GM19328 (cell line): ENCODE data around the gene MOGAT1.
"Not testable (repeated sequence)": the region's sequence is repeated elsewhere in the genome, so short reads cannot be mapped to it uniquely, and the experiment has no call there.

ENCODE experiments used
- ATAC-seq: cut with Tn5 transposase; IDR thresholded peaks from one replicate; pipeline ENCODE4 v1.9.1; 2021; ENCODE audit warnings: mild to moderate bottlenecking, moderate library complexity; ENCODE audit not compliant: unreplicated experiment

MOGAT1 gene

DNA sequence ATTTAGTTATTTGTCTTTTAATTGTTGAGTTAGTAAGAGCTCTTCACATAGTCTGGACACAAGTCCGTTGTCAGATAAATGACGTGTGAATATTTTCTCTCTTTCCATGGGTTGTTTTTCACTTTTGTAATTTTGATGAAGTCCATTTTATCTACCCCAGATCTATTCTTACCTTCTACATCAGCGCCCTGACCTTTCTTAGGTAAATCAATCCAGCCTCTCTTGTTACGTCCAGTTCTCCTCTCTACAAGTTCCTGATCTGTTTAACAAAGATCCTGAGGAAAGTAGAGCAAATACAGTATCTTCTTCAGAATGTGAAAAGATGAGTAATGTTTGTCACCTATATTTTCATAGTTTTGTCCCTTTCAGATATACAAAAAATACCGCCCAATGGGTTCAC lies 66.9 kb downstream of the MOGAT1 start:
- no peak for ATAC-seq

DNA sequence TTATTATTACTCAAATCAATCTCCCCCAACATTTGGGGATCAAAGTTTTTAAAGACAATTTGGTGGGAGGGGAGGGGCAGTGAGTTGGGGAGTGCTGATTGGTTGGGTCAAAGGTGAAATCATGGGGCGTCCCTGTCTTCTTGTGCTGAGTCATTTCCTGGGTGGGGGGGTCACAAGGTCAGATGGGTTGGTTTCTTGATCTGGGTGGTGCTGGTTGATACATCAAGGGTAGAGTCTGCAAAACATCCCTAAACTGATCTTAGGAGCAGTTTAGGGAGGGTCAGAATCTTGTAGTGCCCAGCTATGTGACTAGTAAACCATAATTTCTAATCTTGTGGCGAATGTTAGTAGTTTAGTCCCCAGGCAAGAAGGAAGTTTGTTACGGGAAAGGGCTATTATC lies 67.4 kb downstream of the MOGAT1 start:
- ATAC-seq, result no peak

DNA sequence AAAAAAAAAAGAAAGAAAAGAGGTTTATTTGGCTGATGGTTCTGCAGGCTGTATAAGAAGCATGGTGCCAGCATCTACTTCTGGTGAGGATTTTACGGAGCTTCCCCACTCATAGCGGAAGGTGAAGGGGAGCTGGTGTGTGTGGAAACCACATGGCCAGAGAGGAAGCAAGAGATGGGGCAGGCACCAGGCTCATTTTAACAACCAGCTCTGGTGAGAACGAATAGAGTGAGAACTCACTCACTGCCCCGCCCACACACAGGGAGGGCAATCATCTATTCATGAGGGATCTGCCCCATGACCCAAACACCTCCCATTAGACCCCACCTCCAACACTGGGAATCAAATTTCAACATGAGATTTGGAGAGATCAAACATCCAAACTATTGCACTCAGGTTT lies 68.5 kb downstream of the MOGAT1 start:
- ATAC-seq, result no peak

DNA sequence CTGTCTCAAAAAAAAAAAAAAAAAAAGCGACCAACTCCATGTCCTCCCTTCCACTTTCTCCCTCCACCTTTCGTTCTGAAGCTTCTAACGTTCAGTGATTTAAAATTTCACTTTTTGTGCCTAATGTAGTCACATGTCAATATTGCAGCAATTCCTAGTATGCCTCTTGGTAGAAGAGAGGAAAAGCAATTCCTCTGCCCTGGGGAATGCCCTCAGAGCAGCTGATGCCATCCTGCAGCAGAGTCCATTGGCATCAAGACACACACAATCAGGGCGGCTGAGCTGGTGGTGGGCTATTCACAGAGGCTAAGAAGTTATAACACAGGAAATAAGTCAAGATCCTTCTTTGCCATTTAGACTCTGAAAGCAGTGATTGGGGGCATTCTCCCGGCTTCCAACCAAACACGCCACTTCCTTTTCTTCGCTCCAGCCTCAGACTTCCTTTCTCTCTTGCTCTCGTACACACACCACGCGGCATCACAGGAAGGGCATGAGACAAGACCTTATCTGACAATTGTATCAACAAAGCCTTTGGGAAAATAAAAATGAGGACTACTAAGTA lies 71.9 kb downstream of the MOGAT1 start:
- ATAC-seq, result no peak

DNA sequence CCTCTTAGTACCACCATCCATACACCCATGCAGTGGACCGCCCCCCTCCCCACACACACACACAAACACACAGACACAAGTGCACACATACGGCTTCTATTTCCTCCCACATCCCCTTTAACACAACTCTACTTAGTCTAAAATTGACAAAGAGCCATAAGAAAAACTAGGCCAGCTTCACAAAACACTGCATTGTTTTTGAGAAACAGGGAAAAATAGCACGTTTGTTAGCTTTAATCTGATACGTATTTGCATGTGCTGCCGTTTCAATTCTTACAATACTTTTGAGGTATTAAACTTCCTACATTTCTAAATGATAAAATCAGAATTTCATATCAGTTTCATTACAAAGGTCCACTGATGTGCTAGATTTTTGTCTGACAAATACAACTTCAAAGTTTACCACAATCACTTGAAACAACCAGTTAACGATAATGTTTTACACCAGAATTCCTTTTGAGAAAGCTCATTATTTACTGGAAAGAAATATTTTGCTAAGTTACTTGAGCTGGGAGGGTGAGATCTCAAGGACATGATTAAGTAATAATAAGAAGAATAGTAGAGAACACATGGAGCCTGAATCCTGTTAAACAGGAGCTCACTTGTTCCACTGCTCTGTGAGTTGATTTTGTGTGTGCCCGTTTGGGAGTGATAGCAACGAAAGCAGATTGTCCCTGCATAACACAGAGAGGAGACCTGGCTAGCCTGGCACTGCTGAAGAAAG lies 74.5 kb downstream of the MOGAT1 start:
- no peak for ATAC-seq

DNA sequence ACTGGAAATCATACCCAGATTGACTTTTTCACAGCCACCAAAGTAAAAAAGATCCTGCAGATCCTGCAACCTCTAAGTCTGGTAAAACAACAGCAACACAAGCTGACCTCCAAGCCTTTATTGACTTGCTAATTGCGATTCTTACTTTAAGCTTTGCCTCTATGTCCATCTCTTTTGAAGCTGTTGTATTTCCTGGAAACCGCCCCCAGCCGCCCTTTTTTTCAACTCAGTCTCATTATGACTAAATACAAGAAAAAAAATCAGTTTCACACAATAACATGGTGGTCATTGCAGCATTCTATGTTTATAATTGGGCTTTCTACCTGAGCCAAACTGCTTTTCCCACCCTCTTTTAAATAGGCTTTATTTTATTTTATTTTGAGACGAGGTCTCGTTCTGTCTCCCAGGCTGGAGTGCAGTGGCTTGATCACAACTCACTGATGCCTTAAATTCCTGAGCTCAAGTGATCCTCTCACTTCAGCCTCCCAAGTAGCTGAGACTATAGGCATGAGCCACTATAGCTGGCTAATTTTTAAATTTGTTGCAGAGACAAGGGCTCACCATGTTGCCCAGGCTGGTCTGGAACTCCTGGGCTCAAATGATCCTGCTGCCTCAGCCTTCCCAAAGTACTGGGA lies 76.2 kb downstream of the MOGAT1 start:
- no peak for ATAC-seq

DNA sequence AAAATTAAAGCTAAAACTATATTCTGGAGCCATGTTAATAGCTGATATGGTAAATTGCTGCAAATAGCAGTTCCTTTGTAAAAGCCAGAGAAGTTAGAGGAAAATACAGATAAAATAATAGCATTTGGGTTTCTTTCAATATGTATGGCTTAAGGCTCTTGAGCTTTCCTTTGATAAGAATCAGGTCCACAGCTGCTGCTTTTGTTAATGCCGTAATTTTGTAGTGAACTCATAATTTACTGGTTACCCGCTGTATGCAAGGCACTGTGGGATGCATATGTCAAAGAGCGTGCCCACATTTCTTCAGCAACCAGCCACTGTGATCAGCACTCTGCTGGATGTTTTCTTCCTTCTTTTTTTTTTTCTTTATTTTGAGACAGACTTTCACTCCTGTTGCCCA lies 79.1 kb downstream of the MOGAT1 start:
- ATAC-seq, result no peak

DNA sequence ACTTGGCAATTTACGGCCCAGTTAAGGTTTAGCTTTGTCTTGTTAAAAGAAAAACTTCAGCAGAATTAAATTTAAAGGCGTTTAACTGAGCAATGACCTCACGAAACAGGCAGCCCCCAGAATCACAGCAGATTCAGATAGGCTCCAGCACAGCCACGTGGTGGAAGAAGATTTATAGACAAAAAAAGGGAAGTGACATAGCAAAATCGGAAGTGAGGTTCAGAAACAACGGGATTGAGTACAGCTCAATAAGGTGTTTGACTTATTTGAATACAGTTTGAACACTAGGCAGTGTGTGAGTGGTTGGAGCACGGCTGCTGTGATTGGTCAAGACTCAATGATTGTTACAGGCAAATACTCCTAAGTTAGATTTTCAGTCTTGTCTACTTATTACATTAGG lies 79.8 kb downstream of the MOGAT1 start:
- no peak for ATAC-seq

DNA sequence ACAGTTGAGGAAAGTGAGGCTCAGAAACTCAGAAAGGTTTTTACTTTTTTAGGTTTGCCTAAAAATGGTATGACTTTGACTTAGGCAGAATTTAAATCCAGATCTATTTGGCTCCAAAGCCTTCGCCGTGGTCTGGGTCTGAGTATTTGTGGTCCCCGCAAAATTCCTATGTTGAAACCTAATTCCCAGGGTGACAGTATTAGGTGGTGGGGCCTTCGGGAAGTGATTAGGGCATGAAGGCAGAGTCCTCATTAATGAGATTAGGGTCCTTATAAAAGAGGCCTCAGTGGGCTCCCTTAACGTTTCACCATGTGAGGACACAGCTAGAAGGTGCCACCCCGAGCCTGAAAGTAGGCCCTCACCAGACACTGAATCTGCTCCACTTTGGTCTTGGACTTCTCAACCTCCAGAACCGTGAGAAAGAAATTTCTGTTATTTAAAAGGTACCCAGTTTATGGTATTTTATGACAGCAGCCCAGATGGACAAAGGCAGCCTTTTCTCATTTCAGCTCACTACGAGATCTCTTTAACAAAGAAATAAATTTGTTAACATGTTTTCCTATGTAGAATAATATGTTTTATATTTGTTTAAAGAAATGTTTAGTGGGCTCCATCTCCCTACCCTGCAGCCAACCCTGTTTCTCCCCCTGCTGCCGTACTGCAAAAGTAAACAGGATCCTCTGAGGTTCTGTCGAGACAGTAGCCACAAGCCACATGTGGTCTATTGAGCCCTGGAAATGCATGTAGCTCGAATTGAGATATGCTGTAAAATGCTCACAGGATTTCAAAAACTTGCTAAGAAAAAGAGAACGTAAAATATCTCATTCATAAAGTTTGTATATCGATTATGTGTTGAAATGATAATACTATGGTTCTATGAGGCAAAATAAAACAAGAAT lies 80.6 kb downstream of the MOGAT1 start:
- ATAC-seq, result no peak

DNA sequence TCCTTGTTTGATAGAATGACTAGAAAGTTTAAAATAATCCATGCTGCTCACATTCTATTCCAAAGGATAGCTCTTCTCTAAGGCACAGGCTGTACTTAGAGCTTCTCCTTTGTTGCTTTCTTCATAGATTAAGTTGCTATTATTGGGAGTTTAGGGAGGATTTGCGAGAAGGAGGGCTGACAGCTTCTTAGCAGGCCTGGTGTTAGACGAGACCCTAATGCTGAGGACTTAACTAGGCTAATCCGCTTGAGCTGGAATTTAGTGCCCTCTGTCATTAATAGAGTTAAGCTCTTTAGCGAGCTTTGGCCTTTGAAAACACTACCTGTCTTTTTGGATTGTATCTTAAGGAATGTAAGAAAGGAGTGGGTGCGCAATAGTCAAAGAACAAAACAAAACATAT lies 81.3 kb downstream of the MOGAT1 start:
- no peak for ATAC-seq

DNA sequence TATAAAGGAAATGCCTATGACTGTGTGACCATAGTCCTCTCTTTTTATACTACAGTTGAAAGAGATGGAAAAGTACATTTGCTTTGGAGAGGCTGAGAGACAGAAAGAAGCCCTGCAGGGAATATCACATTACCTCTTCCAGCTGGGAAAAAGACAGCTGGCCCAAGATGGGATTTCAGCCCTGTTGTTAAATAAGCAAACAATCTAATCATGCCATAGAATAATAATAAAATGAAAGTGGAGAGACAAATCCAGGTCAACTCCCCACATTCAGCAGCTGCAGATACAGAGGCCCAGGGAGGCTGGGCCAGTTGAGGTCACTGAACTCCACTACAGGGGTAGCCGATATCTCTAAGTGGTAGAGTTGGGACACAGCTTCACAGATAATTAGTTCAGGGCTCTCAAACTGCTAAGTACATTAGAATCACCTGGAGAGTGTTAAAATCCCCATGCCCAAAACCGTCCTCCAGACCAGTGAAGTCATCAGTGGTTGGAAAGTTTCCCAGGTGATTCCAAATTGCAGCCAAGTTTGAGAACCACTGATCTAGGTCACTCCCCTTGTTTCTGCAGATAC lies 81.9 kb downstream of the MOGAT1 start:
- ATAC-seq, result no peak

DNA sequence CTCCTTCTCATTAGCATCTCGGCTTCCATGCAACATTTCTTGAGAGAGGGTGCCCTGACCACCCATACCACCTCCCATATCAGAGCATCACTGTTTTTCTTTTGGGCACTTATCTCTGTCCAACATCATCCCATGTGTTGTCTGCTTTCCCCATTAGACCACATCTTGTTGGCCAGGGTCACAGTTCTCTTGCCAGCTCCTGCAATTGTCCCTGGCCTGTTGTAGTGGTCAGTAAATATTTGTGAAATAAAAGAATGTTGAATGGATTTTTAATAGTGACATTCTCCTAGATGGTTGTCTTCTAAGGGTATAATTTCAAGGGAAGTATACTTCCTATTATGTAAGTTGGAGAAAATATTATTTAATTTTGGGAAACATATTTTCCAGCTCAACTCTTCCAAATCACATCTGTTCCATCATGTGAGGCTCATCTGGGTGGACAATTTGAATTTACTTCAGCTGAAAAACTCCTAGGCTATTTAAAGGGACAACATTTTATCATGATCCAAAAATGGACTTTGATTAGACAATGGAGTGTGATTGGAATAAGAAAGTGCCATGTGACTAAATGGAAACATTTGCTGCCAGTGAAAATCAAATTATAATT lies 83.0 kb downstream of the MOGAT1 start:
- ATAC-seq, result no peak

DNA sequence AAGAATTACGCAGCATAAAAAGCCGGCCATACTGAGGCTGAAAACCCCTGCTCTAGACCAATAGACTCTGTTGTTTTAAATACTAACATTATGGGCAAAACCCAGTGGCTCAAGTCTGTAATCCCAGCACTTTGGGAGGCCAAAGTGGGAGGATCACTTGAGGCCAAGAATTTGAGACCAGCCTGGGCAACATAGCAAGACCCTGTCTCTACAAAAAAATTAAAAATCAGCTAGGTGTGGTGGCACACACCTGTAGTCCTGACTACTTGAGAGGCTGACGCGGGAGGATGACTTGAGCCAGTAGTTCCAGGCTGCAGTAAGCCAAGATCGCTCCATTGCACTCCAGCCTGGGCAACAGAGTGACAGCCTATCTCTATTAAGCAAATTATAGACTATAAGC lies 84.1 kb downstream of the MOGAT1 start:
- not testable (repeated sequence) for ATAC-seq

DNA sequence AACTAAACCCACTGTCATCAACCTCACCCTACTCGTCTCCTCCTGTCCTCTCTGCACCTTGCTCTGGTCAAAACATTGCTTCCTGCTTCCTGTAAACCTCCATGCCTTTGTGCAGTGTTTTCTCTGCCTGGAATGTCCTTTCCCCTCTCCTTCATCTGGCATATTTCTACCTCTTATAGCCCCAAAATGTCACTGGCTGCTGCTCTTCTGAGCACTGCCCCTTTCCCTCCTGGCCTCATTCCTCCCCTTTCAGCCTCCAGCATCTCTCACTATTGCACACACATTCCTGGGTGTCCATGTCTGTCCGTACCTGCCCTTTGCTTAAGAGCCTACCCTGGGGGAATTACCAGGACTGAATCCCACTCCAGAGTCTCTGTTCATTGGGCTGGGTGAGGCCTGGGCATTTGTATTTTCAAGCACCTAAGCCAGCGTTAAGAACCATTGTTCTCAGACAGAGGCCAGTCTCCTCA lies 84.9 kb downstream of the MOGAT1 start:
- no peak for ATAC-seq

DNA sequence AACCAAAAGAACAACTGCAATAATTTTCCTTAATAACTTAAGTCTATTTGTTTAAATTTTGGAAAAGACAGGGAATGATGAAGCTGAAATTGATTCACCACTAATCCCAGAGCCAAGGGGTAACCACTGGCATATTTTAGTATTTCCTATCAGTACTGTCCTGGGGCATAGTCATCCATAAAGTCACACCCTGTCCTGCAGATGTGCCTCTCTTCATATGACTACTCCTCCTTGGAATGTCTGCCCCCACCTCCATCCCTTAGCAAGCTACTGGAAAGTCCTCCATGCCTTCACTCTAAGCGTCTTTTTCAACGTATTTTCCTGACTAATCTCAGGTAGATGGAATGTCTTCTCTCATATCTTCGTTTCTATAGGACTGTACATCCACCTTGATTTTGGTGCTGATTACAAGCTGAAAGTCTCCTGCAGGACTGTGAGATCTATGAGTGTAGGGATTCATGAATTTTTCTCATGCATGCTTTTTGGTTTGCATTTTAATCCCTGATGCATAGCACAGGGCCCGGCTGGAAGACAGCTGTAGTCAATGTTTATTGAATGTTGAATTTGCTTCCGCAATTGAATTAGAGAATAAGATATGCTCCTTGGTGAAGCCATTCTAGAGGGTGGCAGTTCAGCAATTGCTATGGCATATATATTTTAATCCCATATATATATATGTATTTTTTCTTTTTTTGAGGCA lies 85.6 kb downstream of the MOGAT1 start:
- ATAC-seq, result no peak
